PC-9 (cell line): ENCODE measurements around the gene EPB41L4B. TPM values are rescaled to one million over a fixed set of nuclear protein-coding genes. Genes with fewer than 3 reads are reported as not detected.

ENCODE experiments used
- BruUV-seq: library from RNA; stranded (reverse); fragments of 400-500 nt; replicated peaks from 2 replicates; lab custom pipeline; 2021; lab: Mats Ljungman, UMichigan
- CTCF ChIA-PET: fragments of 300-600 bp; sonication (Branson Sonifier 250); formaldehyde crosslinking; loops from one replicate; lab custom pipeline; 2022; ENCODE audit warnings: antibody characterized with exemption; lab: Charles Lee
- POLR2A ChIA-PET: fragments of 300-600 bp; sonication (Branson Sonifier 250); formaldehyde crosslinking; loops from one replicate; lab custom pipeline; 2022; ENCODE audit warnings: antibody characterized with exemption; ENCODE audit not compliant: unreplicated experiment; lab: Charles Lee
- DNase-seq, 2 experiments: peaks; one replicate each; pipeline versions ENCODE4 v3.0.0 to v3.0.0-alpha.2; 2015 to 2022; ENCODE audit warnings: mixed read lengths in 1 of 2
- H2AFZ ChIP-seq: fragments of 200-600 bp; sonication (generic); 2 replicates; pipeline ENCODE4 v1.8.1; 2017; ENCODE audit warnings: antibody characterized with exemption
- H3F3A ChIP-seq: fragments of 200-600 bp; sonication (generic); 2 replicates; pipeline ENCODE4 v1.8.1; 2017; ENCODE audit warnings: antibody characterized with exemption, mild to moderate bottlenecking, low read depth; ENCODE audit not compliant: insufficient read depth
- H3K27ac ChIP-seq: fragments of 200-600 bp; sonication (generic); 2 replicates; pipeline ENCODE4 v1.6.1; 2016; ENCODE audit warnings: mixed run types
- H3K27me3 ChIP-seq: fragments of 200-600 bp; sonication (generic); 2 replicates; pipeline ENCODE4 v1.6.1; 2016; ENCODE audit warnings: low read depth, mixed run types; ENCODE audit not compliant: insufficient read depth
- H3K36me3 ChIP-seq: fragments of 200-600 bp; sonication (generic); 2 replicates; pipeline ENCODE4 v1.6.1; 2016; ENCODE audit warnings: low read depth, mixed run types
- H3K4me1 ChIP-seq: fragments of 200-600 bp; sonication (generic); replicated peaks from 2 replicates; pipeline ENCODE4 v1.6.1; 2016; ENCODE audit warnings: mixed run types; ENCODE audit not compliant: insufficient read depth
- H3K4me2 ChIP-seq: fragments of 200-600 bp; sonication (generic); 2 replicates; pipeline ENCODE4 v1.6.1; 2017; ENCODE audit warnings: mixed run types
- H3K4me3 ChIP-seq: fragments of 200-600 bp; sonication (generic); 2 replicates; pipeline ENCODE4 v1.6.1; 2016; ENCODE audit warnings: mixed run types
- H3K79me2 ChIP-seq: fragments of 200-600 bp; sonication (generic); 2 replicates; pipeline ENCODE4 v1.6.1; 2017; ENCODE audit warnings: low read depth, mixed run types
- H3K9me2 ChIP-seq: fragments of 200-600 bp; sonication (generic); 2 replicates; pipeline ENCODE4 v1.8.1; 2017; ENCODE audit warnings: mild to moderate bottlenecking; ENCODE audit not compliant: insufficient read depth
- H3K9me3 ChIP-seq: fragments of 200-600 bp; sonication (generic); 2 replicates; pipeline ENCODE4 v1.8.1; 2016; ENCODE audit warnings: low read depth; ENCODE audit not compliant: insufficient read depth
- H4K20me1 ChIP-seq: fragments of 200-600 bp; sonication (generic); 2 replicates; pipeline ENCODE4 v1.8.1; 2017; ENCODE audit not compliant: insufficient read depth
- CTCF ChIP-seq: fragments of 200-600 bp; sonication (generic); conservative IDR thresholded peaks from 2 replicates; pipeline ENCODE4 v1.6.1; 2017; ENCODE audit warnings: mixed run types, antibody characterized with exemption, mild to moderate bottlenecking, moderate library complexity
- EZH2 ChIP-seq: fragments of 200-600 bp; sonication (generic); IDR thresholded peaks from 2 replicates; pipeline ENCODE4 v1.8.0; 2017; ENCODE audit warnings: antibody characterized with exemption, low read depth
- intact Hi-C: fragments of 100-400 bp; cut with micrococcal nuclease; formaldehyde crosslinking; loops from one replicate; pipeline ENCODE4 v1.10.0; 2022; ENCODE audit not compliant: unreplicated experiment
- total RNA-seq: library from RNA; stranded (reverse); gene quantifications from 2 replicates; pipeline ENCODE4 v1.2.3, GENCODE V29; 2021

EPB41L4B gene
- total RNA-seq, 1 experiment from 2014 or later, result 4.2 TPM

GRCh38 chr9:109141375-109141774 is 179.5 kb downstream of the EPB41L4B start:
- DNase-seq, result no peak
- Histone ChIP-seq H3K27ac (no peak overlapping the region), H3K9me2 (no peaks in the 10 kb centered on the region), H4K20me1 (no peaks in the 10 kb centered on the region), H2AFZ (no peak overlapping the region), H3K4me1 (peaks cover 7% of the 10 kb centered on the region), H3F3A (no peaks in the 10 kb centered on the region), H3K36me3 (no peaks in the 10 kb centered on the region), H3K9me3 (no peaks in the 10 kb centered on the region), H3K4me2 (no peak overlapping the region), H3K79me2 (no peaks in the 10 kb centered on the region), H3K4me3 (no peak overlapping the region), H3K27me3 (no peaks in the 10 kb centered on the region)
- BruUV-seq, result no TSS peak
- TF ChIP-seq CTCF (no peak), EZH2 (no peak)
- ChIA-PET CTCF (no interaction called here), POLR2A (no interaction called here)
- intact Hi-C loops, result no loop called here

- H3F3A ChIP-seq, result no peaks in the 10 kb centered on the region
- no peak overlapping the region for H3K4me2 ChIP-seq
- H3K27me3 ChIP-seq, result no peaks in the 10 kb centered on the region
- no peak overlapping the region for H2AFZ ChIP-seq
- no peaks in the 10 kb centered on the region for H3K9me3 ChIP-seq
- ChIA-PET POLR2A (no interaction called here), CTCF (no interaction called here)
- peaks cover 7% of the 10 kb centered on the region for H3K4me1 ChIP-seq
- intact Hi-C loops, result no loop called here
- no peaks in the 10 kb centered on the region for H3K9me2 ChIP-seq
- TF ChIP-seq CTCF, result no peak
- no peak for TF ChIP-seq EZH2
- BruUV-seq, result no TSS peak
- H3K27ac ChIP-seq, result no peak overlapping the region
- H4K20me1 ChIP-seq, result no peaks in the 10 kb centered on the region
- no peak overlapping the region for H3K4me3 ChIP-seq
- no peaks in the 10 kb centered on the region for H3K36me3 ChIP-seq
- H3K79me2 ChIP-seq, result no peaks in the 10 kb centered on the region
- DNase-seq, result no peak
Measured at GRCh38 chr9:109139851-109140250, 181.0 kb downstream of the EPB41L4B start.

GRCh38 chr9:109138421-109138820 is 182.4 kb downstream of the EPB41L4B start:
- ChIA-PET CTCF (no interaction called here), POLR2A (no interaction called here)
- H3K27ac ChIP-seq, result no peak overlapping the region
- TF ChIP-seq EZH2 (no peak), CTCF (no peak)
- H3K4me2 ChIP-seq, result no peak overlapping the region
- DNase-seq, result no peak
- no peaks in the 10 kb centered on the region for H3K27me3 ChIP-seq
- no TSS peak for BruUV-seq
- H3K36me3 ChIP-seq, result no peaks in the 10 kb centered on the region
- H3K79me2 ChIP-seq, result no peaks in the 10 kb centered on the region
- H3K9me3 ChIP-seq, result no peaks in the 10 kb centered on the region
- no peak overlapping the region for H3K4me3 ChIP-seq
- H3K9me2 ChIP-seq, result no peaks in the 10 kb centered on the region
- H2AFZ ChIP-seq, result no peak overlapping the region
- no peaks in the 10 kb centered on the region for H4K20me1 ChIP-seq
- H3F3A ChIP-seq, result no peaks in the 10 kb centered on the region
- no peaks in the 10 kb centered on the region for H3K4me1 ChIP-seq
- intact Hi-C loops, result no loop called here
